Astrocyte (in vitro differentiated cells and primary cell): ENCODE data around the gene TGM5. TPM values are rescaled to one million over a fixed set of nuclear protein-coding genes. Genes with fewer than 3 reads are reported as not detected.

Source experiments
- DNase-seq: peaks from one replicate; pipeline ENCODE4 v3.0.0-alpha.2; 2010; ENCODE audit warnings: low read depth
- FAIRE-seq: peaks from 2 replicates; lab custom pipeline; 2011; peaks lifted over from hg19 to GRCh38; lab: Jason Lieb, UNC
- H2AFZ ChIP-seq: 2 replicates; pipeline ENCODE4 v1.6.0; 2012; ENCODE audit warnings: low read depth, low read length, inconsistent platforms
- H3K27ac ChIP-seq: 2 replicates; pipeline ENCODE4 v1.5.1; 2011; ENCODE audit warnings: low read depth, low read length, inconsistent platforms
- H3K27me3 ChIP-seq: 2 replicates; pipeline ENCODE4 v1.6.0; 2011; ENCODE audit warnings: low read length, inconsistent platforms; ENCODE audit not compliant: insufficient read depth
- H3K36me3 ChIP-seq: 2 replicates; pipeline ENCODE4 v1.5.1; 2011; ENCODE audit warnings: low read length, inconsistent platforms; ENCODE audit not compliant: insufficient read depth
- H3K4me1 ChIP-seq: 2 replicates; pipeline ENCODE4 v1.5.1; 2011; ENCODE audit warnings: low read length, inconsistent platforms; ENCODE audit not compliant: insufficient read depth
- H3K4me2 ChIP-seq: 2 replicates; pipeline ENCODE4 v1.6.0; 2012; ENCODE audit warnings: low read length, inconsistent platforms
- H3K4me3 ChIP-seq: 2 replicates; pipeline ENCODE4 v1.5.1; 2011; ENCODE audit warnings: low read depth, mild to moderate bottlenecking, low read length, inconsistent platforms; ENCODE audit not compliant: insufficient read depth
- H3K79me2 ChIP-seq: 2 replicates; pipeline ENCODE4 v1.6.0; 2012; ENCODE audit warnings: mild to moderate bottlenecking, low read length, inconsistent platforms; ENCODE audit not compliant: insufficient read depth
- H3K9ac ChIP-seq: 2 replicates; pipeline ENCODE4 v1.6.0; 2012; ENCODE audit warnings: mild to moderate bottlenecking, low read length, inconsistent platforms
- H3K9me3 ChIP-seq: 2 replicates; pipeline ENCODE4 v1.5.1; 2012; ENCODE audit warnings: low read depth, mild to moderate bottlenecking, low read length, inconsistent platforms; ENCODE audit not compliant: insufficient read depth
- H4K20me1 ChIP-seq: 2 replicates; pipeline ENCODE4 v1.6.0; 2012; ENCODE audit warnings: low read length, inconsistent platforms; ENCODE audit not compliant: insufficient read depth
- H3K27ac Mint-ChIP-seq: one replicate; pipeline ENCODE4 v1.8.0; 2021; ENCODE audit warnings: mild to moderate bottlenecking, mixed read lengths; ENCODE audit not compliant: unreplicated experiment
- H3K27me3 Mint-ChIP-seq: one replicate; pipeline ENCODE4 v1.8.0; 2021; ENCODE audit warnings: low read depth, mixed read lengths; ENCODE audit not compliant: unreplicated experiment
- H3K36me3 Mint-ChIP-seq: one replicate; pipeline ENCODE4 v1.8.0; 2021; ENCODE audit warnings: low read depth, mixed read lengths; ENCODE audit not compliant: unreplicated experiment
- H3K4me1 Mint-ChIP-seq: one replicate; pipeline ENCODE4 v1.8.0; 2021; ENCODE audit warnings: low read depth, mixed read lengths; ENCODE audit not compliant: unreplicated experiment
- H3K4me3 Mint-ChIP-seq: one replicate; pipeline ENCODE4 v1.8.0; 2021; ENCODE audit warnings: mild to moderate bottlenecking, moderate library complexity, mixed read lengths; ENCODE audit not compliant: unreplicated experiment
- H3K9me3 Mint-ChIP-seq: one replicate; pipeline ENCODE4 v1.8.0; 2021; ENCODE audit warnings: mild to moderate bottlenecking, mixed read lengths; ENCODE audit not compliant: unreplicated experiment
- CTCF ChIP-seq: IDR thresholded peaks from 2 replicates; pipeline ENCODE4 v1.5.1; 2011; ENCODE audit warnings: low read depth, mild to moderate bottlenecking, inconsistent platforms, low read length, moderate library complexity; ENCODE audit not compliant: insufficient read depth
- EZH2 ChIP-seq: IDR thresholded peaks from 2 replicates; pipeline ENCODE4 v1.6.1; 2012; ENCODE audit warnings: mild to moderate bottlenecking, low read length, inconsistent platforms; ENCODE audit not compliant: insufficient read depth
- total RNA-seq: library from RNA; stranded (reverse); gene quantifications from 2 replicates; pipeline ENCODE4 v1.2.1, GENCODE V29; 2021

The TGM5 gene
- total RNA-seq, 1 donor from 2014 or later, result 0.16 TPM

GRCh38 chr15:43286074-43286473, 19.3 kb upstream of the TGM5 start:
- DNase-seq (no peak), FAIRE-seq (no peak)
- no peak overlapping the region for H3K4me3 ChIP-seq
- no peaks in the 10 kb centered on the region for H4K20me1 ChIP-seq
- no peaks in the 10 kb centered on the region for H3K36me3 Mint-ChIP-seq
- no peaks in the 10 kb centered on the region for H3K4me1 ChIP-seq
- H3K9ac ChIP-seq, result no peak overlapping the region
- peaks cover 26% of the 10 kb centered on the region for H3K27me3 Mint-ChIP-seq
- H3K27me3 ChIP-seq, result peaks cover 24% of the 10 kb centered on the region
- H3K27ac Mint-ChIP-seq, result no peak overlapping the region
- no peaks in the 10 kb centered on the region for H3K4me1 Mint-ChIP-seq
- no peak overlapping the region for H3K4me3 Mint-ChIP-seq
- no peaks in the 10 kb centered on the region for H3K36me3 ChIP-seq
- H3K4me2 ChIP-seq, result no peak overlapping the region
- H3K9me3 Mint-ChIP-seq, result peaks cover 6% of the 10 kb centered on the region
- no peaks in the 10 kb centered on the region for H3K9me3 ChIP-seq
- no peak overlapping the region for H3K27ac ChIP-seq
- no peaks in the 10 kb centered on the region for H3K79me2 ChIP-seq
- TF ChIP-seq CTCF (no peak), EZH2 (no peak)
- no peak overlapping the region for H2AFZ ChIP-seq

GRCh38 chr15:43285609-43286037, 18.9 kb upstream of the TGM5 start:
- Histone ChIP-seq H3K36me3 (no peaks in the 10 kb centered on the region), H3K4me1 (no peaks in the 10 kb centered on the region), H4K20me1 (no peaks in the 10 kb centered on the region), H2AFZ (no peak overlapping the region), H3K27me3 (peaks cover 24% of the 10 kb centered on the region), H3K27ac (no peak overlapping the region), H3K9me3 (no peaks in the 10 kb centered on the region), H3K9ac (no peak overlapping the region), H3K4me2 (no peak overlapping the region), H3K79me2 (no peaks in the 10 kb centered on the region), H3K4me3 (no peak overlapping the region)
- TF ChIP-seq EZH2, result no peak
- TF ChIP-seq CTCF, result peak; percentile 94
- DNase-seq (peak; percentile 28), FAIRE-seq (peak; percentile 73)
- Mint-ChIP-seq H3K36me3 (no peaks in the 10 kb centered on the region), H3K4me3 (no peak overlapping the region), H3K9me3 (peaks cover 1% of the 10 kb centered on the region), H3K27me3 (peaks cover 27% of the 10 kb centered on the region), H3K4me1 (no peaks in the 10 kb centered on the region), H3K27ac (no peak overlapping the region)

- Mint-ChIP-seq H3K4me3 (no peak overlapping the region), H3K9me3 (no peaks in the 10 kb centered on the region), H3K36me3 (no peaks in the 10 kb centered on the region), H3K4me1 (no peaks in the 10 kb centered on the region), H3K27me3 (peaks cover 45% of the 10 kb centered on the region), H3K27ac (no peak overlapping the region)
- DNase-seq (no peak), FAIRE-seq (no peak)
- no peak for TF ChIP-seq CTCF
- TF ChIP-seq EZH2, result no peak
- no peak overlapping the region for H2AFZ ChIP-seq
- no peak overlapping the region for H3K27ac ChIP-seq
- no peaks in the 10 kb centered on the region for H3K9me3 ChIP-seq
- no peak overlapping the region for H3K9ac ChIP-seq
- H3K27me3 ChIP-seq, result peaks cover 32% of the 10 kb centered on the region
- no peaks in the 10 kb centered on the region for H3K79me2 ChIP-seq
- no peak overlapping the region for H3K4me3 ChIP-seq
- no peaks in the 10 kb centered on the region for H4K20me1 ChIP-seq
- H3K4me2 ChIP-seq, result no peak overlapping the region
- no peaks in the 10 kb centered on the region for H3K4me1 ChIP-seq
- H3K36me3 ChIP-seq, result no peaks in the 10 kb centered on the region
Measured at GRCh38 chr15:43283526-43283925, 16.8 kb upstream of the TGM5 start.
